Measurements from ENCODE around the gene RFX2.
A peak's percentile ranks its signal among the peaks of the same experiment; 100 is the strongest.
"Not testable (repeated sequence)": the region's sequence is repeated elsewhere in the genome, so short reads cannot be mapped to it uniquely, and the experiment has no call there.

Gene RFX2

GRCh38 chr19:6042776-6043726 lies 67.2 kb downstream of the RFX2 start:
- DNase-seq (ENCODE audit: insufficient read length, low spot score) (no peak), FAIRE-seq (no peak)

- FAIRE-seq = no peak
- no peak for DNase-seq (ENCODE audit: insufficient read length, low spot score)
These were observed 68.3 kb downstream of the RFX2 start for GRCh38 chr19:6041991-6042481.

GRCh38 chr19:6041071-6041470 lies 69.2 kb downstream of the RFX2 start:
- FAIRE-seq (no peak), DNase-seq (ENCODE audit: insufficient read length, low spot score) (no peak)

GRCh38 chr19:6039566-6040225 lies 70.6 kb downstream of the RFX2 start:
- FAIRE-seq (no peak), DNase-seq (ENCODE audit: insufficient read length, low spot score) (no peak)

GRCh38 chr19:6038634-6039405 lies 71.5 kb downstream of the RFX2 start:
- FAIRE-seq (peak; percentile 96), DNase-seq (ENCODE audit: insufficient read length, low spot score) (peak; percentile 31)

- DNase-seq (ENCODE audit: insufficient read length, low spot score) (no peak), FAIRE-seq (no peak)
These were observed 75.3 kb downstream of the RFX2 start for GRCh38 chr19:6035026-6035425.

GRCh38 chr19:6034512-6034911 lies 75.8 kb downstream of the RFX2 start:
- no peak for FAIRE-seq
- DNase-seq (ENCODE audit: insufficient read length, low spot score) = no peak

GRCh38 chr19:6033744-6034264 lies 76.5 kb downstream of the RFX2 start:
- DNase-seq (ENCODE audit: insufficient read length, low spot score) (no peak), FAIRE-seq (no peak)

GRCh38 chr19:6032827-6033226 lies 77.5 kb downstream of the RFX2 start:
- FAIRE-seq (no peak), DNase-seq (ENCODE audit: insufficient read length, low spot score) (no peak)

GRCh38 chr19:6032381-6032780 lies 77.9 kb downstream of the RFX2 start:
- FAIRE-seq (no peak), DNase-seq (ENCODE audit: insufficient read length, low spot score) (no peak)

GRCh38 chr19:6030214-6030507 lies 80.1 kb downstream of the RFX2 start:
- DNase-seq (ENCODE audit: insufficient read length, low spot score) (no peak), FAIRE-seq (no peak)

- FAIRE-seq = no peak
These were observed 83.7 kb downstream of the RFX2 start for GRCh38 chr19:6026390-6027227.

GRCh38 chr19:6024756-6025155 lies 85.5 kb downstream of the RFX2 start:
- DNase-seq (ENCODE audit: insufficient read length, low spot score); FAIRE-seq: not testable (repeated sequence)

More at GRCh38 chr19:6026390-6027227, 83.7 kb downstream of the RFX2 start:
- DNase-seq (ENCODE audit: insufficient read length, low spot score) = no peak

GRCh38 chr19:6023936-6024335 lies 86.4 kb downstream of the RFX2 start:
- DNase-seq (ENCODE audit: insufficient read length, low spot score) (no peak), FAIRE-seq (no peak)

- FAIRE-seq = no peak
- no peak for DNase-seq (ENCODE audit: insufficient read length, low spot score)
These were observed 87.1 kb downstream of the RFX2 start for GRCh38 chr19:6023085-6023682.

- FAIRE-seq (no peak), DNase-seq (ENCODE audit: insufficient read length, low spot score) (no peak)
These were observed 87.7 kb downstream of the RFX2 start for GRCh38 chr19:6022570-6023064.

- DNase-seq (ENCODE audit: insufficient read length, low spot score) (peak; percentile 75), FAIRE-seq (peak; percentile 87)
These were observed 88.3 kb downstream of the RFX2 start for GRCh38 chr19:6021878-6022569.

- no peak for FAIRE-seq
These were observed 89.1 kb downstream of the RFX2 start for GRCh38 chr19:6020972-6021805.

More at GRCh38 chr19:6020972-6021805, 89.1 kb downstream of the RFX2 start:
- DNase-seq (ENCODE audit: insufficient read length, low spot score) = no peak
